Endothelial cell of umbilical vein (primary cell): ENCODE data around the gene LRRIQ1. TPM values are rescaled to one million over a fixed set of nuclear protein-coding genes. Genes with fewer than 3 reads are reported as not detected.

Experiments used
- BruUV-seq: library from RNA; stranded (reverse); fragments of 400-500 nt; replicated peaks from 2 replicates; lab custom pipeline; 2021; lab: Mats Ljungman, UMichigan
- CTCF ChIA-PET: fragments of 300-600, 350-600 bp; sonication (Branson Sonifier 250); formaldehyde crosslinking; loops from one replicate; lab custom pipeline; 2021; ENCODE audit warnings: antibody characterized with exemption, inconsistent platforms; lab: Charles Lee
- POLR2A ChIA-PET: fragments of 300-600, 350-600 bp; sonication (Branson Sonifier 250); formaldehyde crosslinking; loops from one replicate; lab custom pipeline; 2021; ENCODE audit warnings: antibody characterized with exemption, inconsistent platforms; lab: Charles Lee
- DNase-seq: peaks from one replicate; pipeline ENCODE4 v3.0.0-alpha.2; 2011; ENCODE audit warnings: low read depth, low spot score
- FAIRE-seq: peaks from 2 replicates; lab custom pipeline; 2011; peaks lifted over from hg19 to GRCh38; lab: Jason Lieb, UNC
- H2AFZ ChIP-seq: 2 replicates; pipeline ENCODE4 v1.6.0; 2012; ENCODE audit warnings: low read depth, low read length, control low read depth, inconsistent platforms
- H3K27ac ChIP-seq: 2 replicates; pipeline ENCODE4 v1.5.1; 2011; ENCODE audit warnings: low read depth, mild to moderate bottlenecking, control low read depth, low read length, moderate library complexity; ENCODE audit not compliant: insufficient read depth
- H3K27me3 ChIP-seq, 2 experiments: 2 replicates each; pipeline versions ENCODE4 v1.6.0 to v1.6.1; 2011; ENCODE audit warnings: low read length in 2 of 2, mixed read lengths in 1 of 2; ENCODE audit not compliant: control insufficient read depth in 2 of 2, insufficient read depth in 2 of 2
- H3K36me3 ChIP-seq, 2 experiments: 2 replicates in 1 of 2; 3 replicates in 1 of 2; pipeline ENCODE4 v1.5.1; 2011; ENCODE audit warnings: low read length in 2 of 2, mild to moderate bottlenecking in 1 of 2, moderate library complexity in 1 of 2; ENCODE audit not compliant: control insufficient read depth in 2 of 2, insufficient read depth in 2 of 2; ENCODE audit errors: extremely low read depth in 1 of 2
- H3K4me1 ChIP-seq: 3 replicates; pipeline ENCODE4 v1.5.1; 2011; ENCODE audit warnings: mild to moderate bottlenecking, low read length; ENCODE audit not compliant: control insufficient read depth, insufficient read depth; ENCODE audit errors: extremely low read depth
- H3K4me2 ChIP-seq: 2 replicates; pipeline ENCODE4 v1.6.1; 2011; ENCODE audit warnings: low read length, control low read depth, mixed read lengths; ENCODE audit not compliant: insufficient read depth
- H3K4me3 ChIP-seq, 3 experiments: fragments of 200-600 bp in 1 of 3; sonication (generic), shearing (Covaris generic) in 1 of 3; replicated peaks in 1 of 3; 2 replicates each; pipeline ENCODE4 v1.5.1; 2011 to 2016; ENCODE audit warnings: control low read depth in 3 of 3, low read length in 3 of 3, mild to moderate bottlenecking in 2 of 3, inconsistent platforms in 1 of 3, low read depth in 1 of 3, moderate library complexity in 1 of 3; ENCODE audit not compliant: insufficient read depth in 1 of 3
- H3K79me2 ChIP-seq: 2 replicates; pipeline ENCODE4 v1.6.0; 2012; ENCODE audit warnings: low read length, inconsistent platforms; ENCODE audit not compliant: control insufficient read depth, insufficient read depth
- H3K9ac ChIP-seq: replicated peaks from 2 replicates; pipeline ENCODE3; 2011; ENCODE audit warnings: low read length, control low read depth; ENCODE audit not compliant: insufficient read depth; ENCODE audit errors: extremely low read depth
- H3K9me1 ChIP-seq: replicated peaks from 3 replicates; pipeline ENCODE4 v1.6.0; 2011; ENCODE audit warnings: mild to moderate bottlenecking, low read length; ENCODE audit not compliant: control insufficient read depth, insufficient read depth; ENCODE audit errors: extremely low read depth
- H3K9me3 ChIP-seq: replicated peaks from 2 replicates; pipeline ENCODE4 v1.5.1; 2012; ENCODE audit warnings: low read length, inconsistent platforms; ENCODE audit not compliant: control insufficient read depth, insufficient read depth
- H4K20me1 ChIP-seq: replicated peaks from 2 replicates; pipeline ENCODE3; 2011; ENCODE audit warnings: mild to moderate bottlenecking, low read length; ENCODE audit not compliant: control insufficient read depth, insufficient read depth; ENCODE audit errors: extremely low read depth
- CTCF ChIP-seq, 2 donors: IDR thresholded peaks; 1 replicate in 1 of 2; 2 replicates in 1 of 2; pipeline ENCODE4 v1.5.1; 2011; ENCODE audit warnings: low read length in 2 of 2, mild to moderate bottlenecking in 2 of 2, moderate library complexity in 2 of 2, control low read depth in 1 of 2, inconsistent platforms in 1 of 2, low read depth in 1 of 2; ENCODE audit not compliant: insufficient read depth in 1 of 2; ENCODE audit errors: extremely low read depth in 1 of 2
- EZH2 ChIP-seq: IDR thresholded peaks from 2 replicates; pipeline ENCODE4 v1.6.1; 2012; ENCODE audit warnings: borderline replicate concordance, low read depth, mild to moderate bottlenecking, moderate library complexity, low read length, inconsistent platforms; ENCODE audit not compliant: severe bottlenecking
- FOS ChIP-seq: IDR thresholded peaks from 2 replicates; pipeline ENCODE4 v1.6.1; 2011; ENCODE audit warnings: mild to moderate bottlenecking, low read length, moderate library complexity, borderline replicate concordance; ENCODE audit not compliant: insufficient read depth
- GATA2 ChIP-seq: IDR thresholded peaks from 2 replicates; pipeline ENCODE4 v1.7.0; 2011; ENCODE audit warnings: low read depth, mild to moderate bottlenecking, moderate library complexity, mixed read lengths, low read length; ENCODE audit not compliant: insufficient read length, insufficient read depth
- JUN ChIP-seq: IDR thresholded peaks from 2 replicates; pipeline ENCODE4 v1.6.1; 2011; ENCODE audit warnings: borderline replicate concordance, low read depth; ENCODE audit not compliant: insufficient read length, insufficient read depth
- MYC ChIP-seq: IDR thresholded peaks from one replicate; pipeline ENCODE4 v1.6.1; 2011; ENCODE audit warnings: mild to moderate bottlenecking, low read depth, low read length
- POLR2A ChIP-seq: IDR thresholded peaks from 2 replicates; pipeline ENCODE4 v1.6.1; 2012; ENCODE audit warnings: low read depth, mild to moderate bottlenecking, control low read depth, low read length
- POLR2AphosphoS5 ChIP-seq: IDR thresholded peaks from 2 replicates; pipeline ENCODE4 v1.6.1; 2012; ENCODE audit warnings: low read depth, mild to moderate bottlenecking, control low read depth, low read length, moderate library complexity; ENCODE audit not compliant: insufficient read depth
- dilution Hi-C: fragments of 300-500 bp; cut with MboI; formaldehyde crosslinking; loops from one replicate; pipeline ENCODE4 v1.15.0; 2019; ENCODE audit warnings: low sequenced_read_pairs; ENCODE audit not compliant: extremely low pct_ligation_motif_present
- intact Hi-C: fragments of 100-400 bp; cut with micrococcal nuclease; formaldehyde crosslinking; loops from one replicate; pipeline ENCODE4 v1.10.0; 2022
- polyA plus RNA-seq, 4 experiments: library from polyadenylated mRNA; depleted of rRNA in 3 of 4; stranded (reverse) in 3 of 4; unstranded in 1 of 4; fragments of >200 nt; gene quantifications; 2 replicates each; pipeline versions ENCODE4 v1.2.1 to v1.2.3, GENCODE V29; 2011 to 2012; ENCODE audit warnings: missing spikeins in 1 of 4
- total RNA-seq: library from RNA; stranded (reverse); gene quantifications from 2 replicates; pipeline ENCODE4 v1.2.3, GENCODE V29; 2021
- TF ChIP-seq, protein P1 (sequence below): IDR thresholded peaks from 2 replicates; pipeline ENCODE4 v1.6.1; 2011; ENCODE audit not compliant: insufficient read depth, insufficient read length

Gene LRRIQ1
- total and polyA plus RNA-seq, 2 donors (not counting 3 experiments of a cell fraction or from before 2014, with no cell fraction given): 0.08 to 0.20 TPM

DNA sequence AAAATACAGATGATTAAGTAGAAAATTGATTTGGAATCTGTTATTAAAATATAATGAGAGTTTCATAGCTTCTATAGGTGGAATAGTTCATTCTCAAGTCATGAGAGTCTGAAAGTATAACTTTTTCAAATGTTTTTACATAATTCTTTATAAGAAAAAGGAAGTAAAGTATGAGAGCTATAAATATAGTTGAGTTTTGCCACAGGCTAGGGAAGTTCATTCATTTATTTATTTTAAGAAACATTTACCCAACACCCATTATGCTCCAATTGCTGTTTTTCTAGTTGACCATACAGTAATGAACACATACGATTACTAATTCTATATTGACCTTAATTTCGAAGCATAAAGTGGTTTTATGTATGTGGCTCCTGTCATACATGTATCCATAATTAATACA lies 24.8 kb downstream of the LRRIQ1 start:
- no peak overlapping the region for H2AFZ ChIP-seq
- BruUV-seq: no TSS peak
- no peaks in the 10 kb centered on the region for H4K20me1 ChIP-seq
- POLR2A ChIA-PET: no interaction called here
- DNase-seq (no peak), FAIRE-seq (no peak)
- H3K9me3 ChIP-seq: no peaks in the 10 kb centered on the region
- no peaks in the 10 kb centered on the region for H3K79me2 ChIP-seq
- dilution Hi-C loops (no loop called here), intact Hi-C loops (no loop called here)
- no peak overlapping the region for H3K9ac ChIP-seq
- no peak overlapping the region for H3K4me3 ChIP-seq
- H3K27me3 ChIP-seq: peaks cover 4 to 13% of the 10 kb centered on the region in 2 experiments
- no peak overlapping the region for H3K27ac ChIP-seq
- no peak overlapping the region for H3K4me2 ChIP-seq
- no peaks in the 10 kb centered on the region for H3K9me1 ChIP-seq
- H3K4me1 ChIP-seq: no peaks in the 10 kb centered on the region
- CTCF ChIA-PET: interaction anchor here (0.8 to 4.3 kb wide), 5 partner anchors 16 to 399 kb away, joined by 3 to 73 read pairs (median 4); no protein-coding TSS in a partner anchor
- no peak for TF ChIP-seq EZH2
- no peak for TF ChIP-seq MYC
- TF ChIP-seq POLR2AphosphoS5: no peak
- no peak for TF ChIP-seq CTCF (IDR thresholded peaks at IDR 0.05; ENCODE audit: extremely low read depth in 1 of 2, insufficient read depth in 1 of 2, low read depth in 1 of 2, low read length in 2 of 2)
- no peak for TF ChIP-seq FOS
- no peak for TF ChIP-seq POLR2A
- TF ChIP-seq, protein P1, sequence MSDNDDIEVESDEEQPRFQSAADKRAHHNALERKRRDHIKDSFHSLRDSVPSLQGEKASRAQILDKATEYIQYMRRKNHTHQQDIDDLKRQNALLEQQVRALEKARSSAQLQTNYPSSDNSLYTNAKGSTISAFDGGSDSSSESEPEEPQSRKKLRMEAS: no peak
- TF ChIP-seq GATA2: no peak
- TF ChIP-seq JUN: no peak
- no peaks in the 10 kb centered on the region for H3K36me3 ChIP-seq
